Mesenchymal stem cell (in vitro differentiated cells and primary cell): Measurements from ENCODE around the gene CNR1.

Source experiments
- DNase-seq: peaks from one replicate; pipeline ENCODE4 v3.0.0-alpha.2; 2013
- H2AFZ ChIP-seq: one replicate; pipeline ENCODE4 v1.6.1; 2013; ENCODE audit warnings: low read depth, mild to moderate bottlenecking, control low read depth, inconsistent platforms, low read length, moderate library complexity
- H2AK5ac ChIP-seq: 2 replicates; pipeline ENCODE4 v1.6.1; 2013; ENCODE audit warnings: low read length, moderate library complexity, mild to moderate bottlenecking, inconsistent platforms; ENCODE audit not compliant: severe bottlenecking
- H2BK120ac ChIP-seq: one replicate; pipeline ENCODE4 v1.6.1; 2013; ENCODE audit warnings: low read depth, mild to moderate bottlenecking, inconsistent platforms, low read length, moderate library complexity
- H2BK12ac ChIP-seq, 2 experiments: one replicate each; pipeline ENCODE4 v1.6.1; 2013; ENCODE audit warnings: inconsistent platforms in 2 of 2, low read length in 2 of 2, mild to moderate bottlenecking in 2 of 2, moderate library complexity in 2 of 2, control low read depth in 1 of 2
- H2BK15ac ChIP-seq: one replicate; pipeline ENCODE4 v1.6.1; 2013; ENCODE audit warnings: mild to moderate bottlenecking, low read depth, inconsistent platforms; ENCODE audit not compliant: poor library complexity, severe bottlenecking
- H2BK5ac ChIP-seq: 2 replicates; pipeline ENCODE4 v1.6.1; 2013; ENCODE audit warnings: low read depth, mild to moderate bottlenecking, low read length, control low read depth, inconsistent platforms; ENCODE audit not compliant: poor library complexity, severe bottlenecking
- H3K14ac ChIP-seq, 2 experiments: one replicate each; pipeline ENCODE4 v1.6.1; 2013; ENCODE audit warnings: inconsistent platforms in 2 of 2, low read length in 2 of 2, control low read depth in 1 of 2, mild to moderate bottlenecking in 1 of 2, moderate library complexity in 1 of 2
- H3K18ac ChIP-seq, 2 experiments: one replicate each; pipeline ENCODE4 v1.6.1; 2013; ENCODE audit warnings: inconsistent platforms in 2 of 2, low read length in 2 of 2, control low read depth in 1 of 2, low read depth in 1 of 2, mild to moderate bottlenecking in 1 of 2
- H3K23ac ChIP-seq, 2 experiments: one replicate each; pipeline ENCODE4 v1.6.1; 2013; ENCODE audit warnings: inconsistent platforms in 2 of 2, low read length in 2 of 2, mild to moderate bottlenecking in 2 of 2, moderate library complexity in 2 of 2, control low read depth in 1 of 2
- H3K27ac ChIP-seq: 2 replicates; pipeline ENCODE4 v1.5.1; 2013; ENCODE audit warnings: mild to moderate bottlenecking, moderate library complexity, low read length, control low read depth, inconsistent platforms; ENCODE audit not compliant: poor library complexity, severe bottlenecking
- H3K27me3 ChIP-seq, 2 experiments: 2 replicates each; pipeline versions ENCODE4 v1.6.1 to v1.7.0; 2013; ENCODE audit warnings: low read length in 2 of 2, mild to moderate bottlenecking in 2 of 2, moderate library complexity in 2 of 2, control low read depth in 1 of 2, inconsistent platforms in 1 of 2; ENCODE audit not compliant: control insufficient read depth in 1 of 2, insufficient read depth in 1 of 2
- H3K36me3 ChIP-seq, 2 experiments: 2 replicates each; pipeline versions ENCODE4 v1.6.1 to v1.7.0; 2013; ENCODE audit warnings: low read length in 2 of 2, control low read depth in 1 of 2, inconsistent platforms in 1 of 2, low read depth in 1 of 2, mild to moderate bottlenecking in 1 of 2; ENCODE audit not compliant: insufficient read depth in 2 of 2, control insufficient read depth in 1 of 2
- H3K4ac ChIP-seq, 2 experiments: one replicate each; pipeline ENCODE4 v1.6.1; 2013; ENCODE audit warnings: inconsistent platforms in 2 of 2, low read length in 2 of 2, mild to moderate bottlenecking in 2 of 2, moderate library complexity in 2 of 2, control low read depth in 1 of 2, low read depth in 1 of 2
- H3K4me1 ChIP-seq: 2 replicates; pipeline ENCODE4 v1.6.1; 2013; ENCODE audit warnings: low read depth, low read length, control low read depth; ENCODE audit not compliant: control insufficient read depth, insufficient read depth
- H3K4me2 ChIP-seq: 2 replicates; pipeline ENCODE4 v1.6.1; 2013; ENCODE audit warnings: low read length, mild to moderate bottlenecking, inconsistent platforms; ENCODE audit not compliant: poor library complexity, severe bottlenecking
- H3K4me3 ChIP-seq, 2 experiments: 2 replicates each; pipeline versions ENCODE4 v1.5.1 to v1.7.0; 2013; ENCODE audit warnings: low read length in 2 of 2, mild to moderate bottlenecking in 2 of 2, control low read depth in 1 of 2, low read depth in 1 of 2; ENCODE audit not compliant: insufficient read depth in 1 of 2
- H3K79me1 ChIP-seq: replicated peaks from 2 replicates; pipeline ENCODE4 v1.6.1; 2013; ENCODE audit warnings: mild to moderate bottlenecking, control low read depth, low read length, inconsistent platforms; ENCODE audit not compliant: poor library complexity, severe bottlenecking
- H3K9ac ChIP-seq: 2 replicates; pipeline ENCODE4 v1.7.0; 2013; ENCODE audit warnings: mild to moderate bottlenecking, low read length, moderate library complexity
- H3K9me3 ChIP-seq: 2 replicates; pipeline ENCODE4 v1.7.0; 2013; ENCODE audit warnings: mild to moderate bottlenecking, low read length; ENCODE audit not compliant: control insufficient read depth
- H4K8ac ChIP-seq: one replicate; pipeline ENCODE4 v1.6.1; 2013; ENCODE audit warnings: inconsistent platforms, mild to moderate bottlenecking, low read length, moderate library complexity
- H4K91ac ChIP-seq: one replicate; pipeline ENCODE4 v1.6.1; 2013; ENCODE audit warnings: mild to moderate bottlenecking, low read length, inconsistent platforms
- WGBS: methylation state at CpG from one replicate; pipeline ENCODE4 v1.1.7; 2013; ENCODE audit warnings: mixed read lengths; 5-methylcytosine and 5-hydroxymethylcytosine counted together

CNR1 gene

DNA sequence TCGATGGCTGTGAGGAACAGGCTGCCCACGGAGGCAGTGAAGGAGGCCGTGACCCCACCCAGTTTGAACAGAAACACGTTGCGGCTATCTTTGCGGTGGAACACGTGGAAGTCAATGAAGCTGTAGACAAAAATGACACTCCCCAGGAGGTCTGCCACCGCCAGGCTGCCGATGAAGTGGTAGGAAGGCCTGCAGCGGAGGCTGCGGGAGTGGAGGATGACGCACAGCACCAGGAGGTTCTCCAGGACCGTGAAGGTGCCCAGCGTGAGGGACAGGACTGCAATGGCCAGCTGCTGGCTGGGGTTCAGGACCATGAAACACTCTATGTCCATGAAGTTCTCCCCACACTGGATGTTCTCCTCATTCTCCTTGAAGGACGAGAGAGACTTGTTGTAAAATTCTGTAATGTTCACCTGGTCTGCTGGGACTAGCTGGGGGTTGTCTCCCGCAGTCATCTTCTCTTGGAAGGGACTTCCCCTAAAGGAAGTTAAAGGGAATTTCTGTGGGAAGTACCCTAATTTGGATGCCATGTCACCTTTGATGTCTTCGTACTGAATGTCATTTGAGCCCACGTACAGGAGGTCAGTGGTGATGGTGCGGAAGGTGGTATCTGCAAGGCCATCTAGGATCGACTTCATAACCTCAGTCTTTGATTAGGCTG, 21.4 kb downstream of the CNR1 start:
- Histone ChIP-seq H4K91ac (no peak overlapping the region), H3K18ac (no peak overlapping the region), H3K27me3 (peaks cover 0 to 9% of the 10 kb centered on the region in 2 experiments), H3K36me3 (no peaks in the 10 kb centered on the region), H3K4ac (no peak overlapping the region), H3K79me1 (no peaks in the 10 kb centered on the region), H2AK5ac (no peak overlapping the region), H3K27ac (no peak overlapping the region), H2BK15ac (no peak overlapping the region), H2BK120ac (no peak overlapping the region), H3K14ac (no peak overlapping the region), H4K8ac (no peak overlapping the region), H2AFZ (no peak overlapping the region), H2BK12ac (no peak overlapping the region), H2BK5ac (no peak overlapping the region), H3K9ac (no peak overlapping the region), H3K23ac (no peak overlapping the region), H3K4me1 (no peaks in the 10 kb centered on the region), H3K9me3 (no peaks in the 10 kb centered on the region), H3K4me2 (no peak overlapping the region), H3K4me3 (no peak overlapping the region)
- 89% methylated on average over 20 of the region's 20 CpGs for WGBS
- no peak for DNase-seq

DNA sequence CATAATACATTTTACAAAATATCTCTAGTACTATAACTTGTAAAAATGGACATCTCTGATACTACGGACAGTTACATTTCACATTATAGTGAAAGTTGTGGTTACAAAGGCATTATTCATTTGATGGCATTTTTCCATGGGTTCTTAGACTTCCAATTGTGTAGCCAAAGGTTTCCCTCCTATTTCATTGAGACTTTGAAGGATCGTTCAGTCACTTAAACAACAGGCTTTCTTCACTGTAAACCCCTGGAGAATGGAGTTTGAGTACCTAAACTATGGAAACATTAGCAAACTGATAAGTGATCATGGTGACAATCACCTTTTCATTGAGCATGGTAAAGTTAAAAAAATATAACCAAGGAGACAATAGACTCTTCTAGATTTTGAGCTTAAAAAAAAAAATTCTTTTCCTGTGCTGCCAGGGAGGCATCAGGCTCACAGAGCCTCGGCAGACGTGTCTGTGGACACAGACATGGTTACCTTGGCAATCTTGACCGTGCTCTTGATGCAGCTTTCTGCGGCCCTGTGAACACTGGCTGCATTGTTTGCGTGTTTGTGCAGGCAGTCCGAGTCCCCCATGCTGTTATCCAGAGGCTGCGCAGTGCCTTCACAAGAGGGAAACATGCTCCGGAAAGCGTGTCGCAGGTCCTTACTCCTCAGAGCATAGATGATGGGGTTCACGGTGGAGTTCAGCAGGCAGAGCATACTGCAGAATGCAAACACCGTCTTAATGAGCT, 22.6 kb downstream of the CNR1 start:
- no peak overlapping the region for H3K18ac ChIP-seq
- H4K8ac ChIP-seq: no peak overlapping the region
- WGBS: 84% methylated on average over 12 of the region's 14 CpGs
- no peaks in the 10 kb centered on the region for H3K79me1 ChIP-seq
- H3K9me3 ChIP-seq: no peaks in the 10 kb centered on the region
- H3K4ac ChIP-seq: no peak overlapping the region
- no peak overlapping the region for H2AK5ac ChIP-seq
- H3K27me3 ChIP-seq: no peaks in the 10 kb centered on the region
- H3K14ac ChIP-seq: no peak overlapping the region
- H2BK120ac ChIP-seq: no peak overlapping the region
- no peak overlapping the region for H3K4me3 ChIP-seq
- no peak overlapping the region for H3K23ac ChIP-seq
- no peak overlapping the region for H2BK15ac ChIP-seq
- H3K36me3 ChIP-seq: no peaks in the 10 kb centered on the region
- no peak overlapping the region for H2BK12ac ChIP-seq
- H3K4me1 ChIP-seq: no peaks in the 10 kb centered on the region
- no peak overlapping the region for H2AFZ ChIP-seq
- H3K9ac ChIP-seq: no peak overlapping the region
- H2BK5ac ChIP-seq: no peak overlapping the region
- no peak for DNase-seq
- no peak overlapping the region for H3K27ac ChIP-seq
- no peak overlapping the region for H3K4me2 ChIP-seq
- H4K91ac ChIP-seq: no peak overlapping the region

DNA sequence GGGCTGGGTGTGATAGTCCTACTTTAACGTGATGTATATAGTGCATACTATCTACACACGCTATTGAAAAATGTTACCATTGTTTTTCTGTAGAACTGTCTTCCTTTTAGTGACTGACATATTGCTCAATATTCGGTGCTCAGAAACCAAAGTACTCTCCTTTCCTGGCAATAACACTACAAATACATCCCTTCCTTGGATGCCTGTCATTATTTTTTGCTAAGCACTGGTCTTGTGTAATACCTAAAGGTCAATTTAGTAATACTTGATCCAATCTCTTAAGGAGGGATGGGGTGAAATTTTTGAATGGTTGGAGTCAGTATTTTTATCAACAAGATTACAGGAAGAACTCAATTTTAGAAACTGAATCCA, 23.9 kb downstream of the CNR1 start:
- H2BK15ac ChIP-seq: no peak overlapping the region
- no peak overlapping the region for H2BK5ac ChIP-seq
- H3K27me3 ChIP-seq: no peaks in the 10 kb centered on the region
- no peaks in the 10 kb centered on the region for H3K79me1 ChIP-seq
- DNase-seq: no peak
- H3K27ac ChIP-seq: no peak overlapping the region
- H4K8ac ChIP-seq: no peak overlapping the region
- no peak overlapping the region for H3K23ac ChIP-seq
- H3K4me2 ChIP-seq: no peak overlapping the region
- no peak overlapping the region for H2AFZ ChIP-seq
- no peak overlapping the region for H3K9ac ChIP-seq
- H3K14ac ChIP-seq: no peak overlapping the region
- no peak overlapping the region for H3K18ac ChIP-seq
- no peak overlapping the region for H3K4me3 ChIP-seq
- no peak overlapping the region for H4K91ac ChIP-seq
- no peak overlapping the region for H2AK5ac ChIP-seq
- H3K9me3 ChIP-seq: no peaks in the 10 kb centered on the region
- H2BK120ac ChIP-seq: no peak overlapping the region
- no peak overlapping the region for H2BK12ac ChIP-seq
- no peaks in the 10 kb centered on the region for H3K4me1 ChIP-seq
- WGBS: 90% methylated on average over 3 of the region's 3 CpGs
- no peaks in the 10 kb centered on the region for H3K36me3 ChIP-seq
- no peak overlapping the region for H3K4ac ChIP-seq

DNA sequence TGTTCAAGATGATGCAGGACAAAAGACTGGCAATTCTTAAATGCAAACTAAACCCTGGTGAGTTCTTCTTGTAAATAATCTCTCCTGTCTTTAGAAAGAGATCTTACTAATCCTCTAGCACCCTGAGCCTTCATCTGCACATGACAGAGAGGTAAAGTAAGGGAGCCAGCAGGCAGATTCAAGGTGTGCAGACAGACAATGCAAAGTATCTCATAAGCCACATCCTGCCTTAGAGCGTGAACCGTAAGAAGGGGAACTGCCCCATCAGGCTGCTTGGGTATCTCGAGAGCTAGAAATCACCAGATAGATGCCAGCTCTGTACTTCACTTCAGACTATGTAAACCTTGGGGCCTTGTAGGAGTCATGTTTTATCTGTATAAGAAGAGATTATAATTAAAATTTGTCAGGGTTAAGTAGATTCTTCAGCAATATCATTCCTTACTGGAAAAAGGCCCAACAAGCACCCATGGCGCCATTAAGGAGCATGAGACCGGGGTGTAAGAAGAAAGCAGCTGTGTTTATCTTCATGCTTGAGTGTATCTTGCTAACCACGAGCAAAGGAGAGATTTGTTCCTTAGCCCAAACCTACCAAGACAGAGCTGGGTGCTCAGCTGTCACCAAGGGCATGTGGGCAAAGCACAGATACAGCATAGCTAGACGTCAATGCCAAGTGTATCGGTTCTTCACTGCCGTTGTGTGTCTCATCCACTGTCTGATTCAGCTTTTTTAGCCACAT, 24.4 kb downstream of the CNR1 start:
- Histone ChIP-seq H3K36me3 (no peaks in the 10 kb centered on the region), H3K79me1 (no peaks in the 10 kb centered on the region), H4K91ac (no peak overlapping the region), H4K8ac (no peak overlapping the region), H2BK12ac (no peak overlapping the region), H3K9ac (no peak overlapping the region), H3K18ac (no peak overlapping the region), H3K27ac (no peak overlapping the region), H3K27me3 (no peaks in the 10 kb centered on the region), H2BK120ac (no peak overlapping the region), H3K23ac (no peak overlapping the region), H2BK15ac (no peak overlapping the region), H2AK5ac (no peak overlapping the region), H3K4ac (no peak overlapping the region), H3K14ac (no peak overlapping the region), H3K4me3 (no peak overlapping the region), H3K9me3 (no peaks in the 10 kb centered on the region), H2BK5ac (no peak overlapping the region), H3K4me1 (no peaks in the 10 kb centered on the region), H2AFZ (no peak overlapping the region), H3K4me2 (no peak overlapping the region)
- WGBS: 87% methylated on average over 8 of the region's 9 CpGs
- no peak for DNase-seq
